ENCODE data around the gene ABCA13. TPM values are rescaled to one million over a fixed set of nuclear protein-coding genes. Genes with fewer than 3 reads are reported as not detected.
"Not testable (repeated sequence)": the region's sequence is repeated elsewhere in the genome, so short reads cannot be mapped to it uniquely, and the experiment has no call there.

Gene ABCA13, protein sequence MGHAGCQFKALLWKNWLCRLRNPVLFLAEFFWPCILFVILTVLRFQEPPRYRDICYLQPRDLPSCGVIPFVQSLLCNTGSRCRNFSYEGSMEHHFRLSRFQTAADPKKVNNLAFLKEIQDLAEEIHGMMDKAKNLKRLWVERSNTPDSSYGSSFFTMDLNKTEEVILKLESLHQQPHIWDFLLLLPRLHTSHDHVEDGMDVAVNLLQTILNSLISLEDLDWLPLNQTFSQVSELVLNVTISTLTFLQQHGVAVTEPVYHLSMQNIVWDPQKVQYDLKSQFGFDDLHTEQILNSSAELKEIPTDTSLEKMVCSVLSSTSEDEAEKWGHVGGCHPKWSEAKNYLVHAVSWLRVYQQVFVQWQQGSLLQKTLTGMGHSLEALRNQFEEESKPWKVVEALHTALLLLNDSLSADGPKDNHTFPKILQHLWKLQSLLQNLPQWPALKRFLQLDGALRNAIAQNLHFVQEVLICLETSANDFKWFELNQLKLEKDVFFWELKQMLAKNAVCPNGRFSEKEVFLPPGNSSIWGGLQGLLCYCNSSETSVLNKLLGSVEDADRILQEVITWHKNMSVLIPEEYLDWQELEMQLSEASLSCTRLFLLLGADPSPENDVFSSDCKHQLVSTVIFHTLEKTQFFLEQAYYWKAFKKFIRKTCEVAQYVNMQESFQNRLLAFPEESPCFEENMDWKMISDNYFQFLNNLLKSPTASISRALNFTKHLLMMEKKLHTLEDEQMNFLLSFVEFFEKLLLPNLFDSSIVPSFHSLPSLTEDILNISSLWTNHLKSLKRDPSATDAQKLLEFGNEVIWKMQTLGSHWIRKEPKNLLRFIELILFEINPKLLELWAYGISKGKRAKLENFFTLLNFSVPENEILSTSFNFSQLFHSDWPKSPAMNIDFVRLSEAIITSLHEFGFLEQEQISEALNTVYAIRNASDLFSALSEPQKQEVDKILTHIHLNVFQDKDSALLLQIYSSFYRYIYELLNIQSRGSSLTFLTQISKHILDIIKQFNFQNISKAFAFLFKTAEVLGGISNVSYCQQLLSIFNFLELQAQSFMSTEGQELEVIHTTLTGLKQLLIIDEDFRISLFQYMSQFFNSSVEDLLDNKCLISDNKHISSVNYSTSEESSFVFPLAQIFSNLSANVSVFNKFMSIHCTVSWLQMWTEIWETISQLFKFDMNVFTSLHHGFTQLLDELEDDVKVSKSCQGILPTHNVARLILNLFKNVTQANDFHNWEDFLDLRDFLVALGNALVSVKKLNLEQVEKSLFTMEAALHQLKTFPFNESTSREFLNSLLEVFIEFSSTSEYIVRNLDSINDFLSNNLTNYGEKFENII (N-terminal part only)
- polyA plus RNA-seq (2012; ENCODE audit: missing spikeins), result 0.13 TPM

DNA sequence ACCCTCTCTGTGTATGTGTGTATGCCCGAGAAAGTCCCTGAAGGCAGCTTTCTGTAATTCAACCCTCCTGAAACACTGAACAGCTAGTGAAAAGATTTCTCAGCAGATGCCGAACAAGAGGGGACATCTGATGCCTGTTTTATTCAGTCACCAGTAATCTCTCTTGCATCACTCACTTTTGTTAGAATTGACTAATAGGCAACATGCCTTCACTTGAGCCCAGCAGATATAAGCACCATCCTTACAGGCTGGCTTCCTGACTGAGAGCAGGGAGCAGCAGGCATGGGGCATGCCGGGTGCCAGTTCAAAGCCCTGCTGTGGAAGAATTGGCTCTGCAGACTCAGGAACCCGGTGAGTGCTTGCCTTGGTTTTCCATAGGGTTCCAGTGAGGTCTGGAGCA, at the start of gene ABCA13:
TSS of gene ABCA13 (plus strand) at position 257 of the 400 bp plus-strand sequence. CDS start at position 283, 26 bp downstream.
- DNase-seq (ENCODE audit: insufficient read length) (no peak), FAIRE-seq (no peak)
- no peak for TF ChIP-seq TAF1 (IDR thresholded peaks at IDR 0.05; ENCODE audit: borderline replicate concordance, low read depth, low read length)

DNA sequence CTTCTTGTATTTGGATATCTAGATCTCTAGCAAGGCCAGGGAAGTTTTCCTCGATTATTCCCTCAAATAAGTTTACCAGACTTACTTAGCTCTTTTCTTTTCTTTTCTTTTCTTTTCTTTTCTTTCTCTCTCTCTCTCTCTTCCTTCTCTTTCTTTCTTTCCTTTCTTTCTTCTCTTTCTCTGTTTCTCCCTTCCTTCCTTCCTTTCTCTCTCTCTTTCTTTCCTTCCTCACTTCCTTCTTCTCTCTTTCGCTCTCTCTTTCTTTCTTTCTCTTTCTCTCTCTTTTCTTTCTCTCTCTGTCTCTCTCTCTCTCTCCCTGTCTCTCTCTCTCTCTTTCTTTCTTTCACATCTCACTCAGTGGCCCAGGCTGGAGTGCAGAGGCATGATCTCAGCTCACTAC, 45.2 kb upstream of the ABCA13 start:
- DNase-seq (ENCODE audit: insufficient read length), result no peak
- no peak for FAIRE-seq
- TF ChIP-seq POLR2AphosphoS5 (IDR thresholded peaks at IDR 0.05; ENCODE audit: low read depth, low read length), result no peak
- TF ChIP-seq POLR2A (IDR thresholded peaks at IDR 0.05; ENCODE audit: low read depth, low read length), result no peak
- no peak for TF ChIP-seq TAF1 (IDR thresholded peaks at IDR 0.05; ENCODE audit: borderline replicate concordance, low read depth, low read length)

GRCh38 chr7:48130658-48131108, 40.6 kb upstream of the ABCA13 start:
- TF ChIP-seq POLR2A (IDR thresholded peaks at IDR 0.05; ENCODE audit: low read depth, low read length) (no peak), TAF1 (IDR thresholded peaks at IDR 0.05; ENCODE audit: borderline replicate concordance, low read depth, low read length) (no peak), POLR2AphosphoS5 (IDR thresholded peaks at IDR 0.05; ENCODE audit: low read depth, low read length) (no peak)
- FAIRE-seq (no peak), DNase-seq (ENCODE audit: insufficient read length) (no peak)

DNA sequence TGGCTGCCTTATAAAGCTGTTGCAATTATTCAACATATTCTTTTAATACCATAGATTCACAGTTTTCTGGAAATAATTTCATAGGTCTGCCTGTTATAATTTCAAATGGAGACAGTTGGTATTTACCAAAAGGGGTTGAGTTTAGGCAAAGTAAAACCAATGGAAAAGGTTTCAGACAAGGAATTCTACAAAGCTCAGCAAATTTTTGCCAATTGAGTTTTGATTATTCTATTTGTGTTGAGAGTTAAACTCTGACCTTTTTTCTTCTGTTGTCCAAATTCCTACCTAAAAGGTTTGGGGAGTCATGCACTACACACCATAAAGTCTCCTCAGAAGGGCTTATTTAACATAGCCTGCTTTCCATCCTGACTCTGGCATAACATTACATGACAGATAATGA, 38.5 kb upstream of the ABCA13 start:
- TF ChIP-seq POLR2A (IDR thresholded peaks at IDR 0.05; ENCODE audit: low read depth, low read length), result no peak
- TF ChIP-seq TAF1 (IDR thresholded peaks at IDR 0.05; ENCODE audit: borderline replicate concordance, low read depth, low read length), result no peak
- TF ChIP-seq POLR2AphosphoS5 (IDR thresholded peaks at IDR 0.05; ENCODE audit: low read depth, low read length), result no peak
- FAIRE-seq (no peak), DNase-seq (ENCODE audit: insufficient read length) (no peak)

- TF ChIP-seq POLR2A (IDR thresholded peaks at IDR 0.05; ENCODE audit: low read depth, low read length), result no peak
- TF ChIP-seq POLR2AphosphoS5 (IDR thresholded peaks at IDR 0.05; ENCODE audit: low read depth, low read length), result no peak
- TF ChIP-seq TAF1 (IDR thresholded peaks at IDR 0.05; ENCODE audit: borderline replicate concordance, low read depth, low read length), result no peak
- DNase-seq (ENCODE audit: insufficient read length) (no peak), FAIRE-seq (no peak)
Observed at GRCh38 chr7:48139459-48139858, 31.8 kb upstream of the ABCA13 start.

GRCh38 chr7:48140001-48140681, 31.1 kb upstream of the ABCA13 start:
- no peak for DNase-seq (ENCODE audit: insufficient read length)
- no peak for TF ChIP-seq TAF1 (IDR thresholded peaks at IDR 0.05; ENCODE audit: borderline replicate concordance, low read depth, low read length)
- TF ChIP-seq POLR2AphosphoS5 (IDR thresholded peaks at IDR 0.05; ENCODE audit: low read depth, low read length), result no peak
- TF ChIP-seq POLR2A (IDR thresholded peaks at IDR 0.05; ENCODE audit: low read depth, low read length), result no peak
- no peak for FAIRE-seq

GRCh38 chr7:48141521-48141920, 29.7 kb upstream of the ABCA13 start:
- TF ChIP-seq POLR2AphosphoS5 (IDR thresholded peaks at IDR 0.05; ENCODE audit: low read depth, low read length) (no peak), TAF1 (IDR thresholded peaks at IDR 0.05; ENCODE audit: borderline replicate concordance, low read depth, low read length) (no peak), POLR2A (IDR thresholded peaks at IDR 0.05; ENCODE audit: low read depth, low read length) (no peak)
- DNase-seq (ENCODE audit: insufficient read length) (no peak), FAIRE-seq (no peak)

DNA sequence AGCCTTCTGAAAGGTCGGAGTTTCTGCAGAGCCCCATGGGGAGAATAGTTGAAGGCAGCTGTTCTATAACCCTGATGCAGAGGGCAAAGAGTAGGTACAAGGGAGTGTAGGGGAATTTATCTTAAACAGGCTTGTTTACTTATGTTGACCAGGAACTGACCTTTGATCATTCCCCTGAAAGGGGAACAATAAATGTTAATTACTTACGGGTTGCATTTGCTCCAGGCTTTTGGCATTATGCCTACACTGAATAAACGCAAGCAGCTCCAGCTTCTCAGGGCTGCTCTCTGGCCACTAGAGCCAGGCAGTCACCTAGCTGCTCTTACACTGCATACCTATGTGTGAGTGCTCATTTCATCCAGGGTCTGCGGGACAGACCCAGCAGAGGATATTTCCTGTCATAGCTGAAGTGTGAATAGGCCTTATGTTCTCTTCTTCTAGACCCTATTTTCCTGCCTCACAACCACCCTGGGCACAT, 26.9 kb upstream of the ABCA13 start:
- no peak for DNase-seq (ENCODE audit: insufficient read length)
- TF ChIP-seq POLR2A (IDR thresholded peaks at IDR 0.05; ENCODE audit: low read depth, low read length) (no peak), TAF1 (IDR thresholded peaks at IDR 0.05; ENCODE audit: borderline replicate concordance, low read depth, low read length) (no peak), POLR2AphosphoS5 (IDR thresholded peaks at IDR 0.05; ENCODE audit: low read depth, low read length) (no peak)
- no peak for FAIRE-seq

DNA sequence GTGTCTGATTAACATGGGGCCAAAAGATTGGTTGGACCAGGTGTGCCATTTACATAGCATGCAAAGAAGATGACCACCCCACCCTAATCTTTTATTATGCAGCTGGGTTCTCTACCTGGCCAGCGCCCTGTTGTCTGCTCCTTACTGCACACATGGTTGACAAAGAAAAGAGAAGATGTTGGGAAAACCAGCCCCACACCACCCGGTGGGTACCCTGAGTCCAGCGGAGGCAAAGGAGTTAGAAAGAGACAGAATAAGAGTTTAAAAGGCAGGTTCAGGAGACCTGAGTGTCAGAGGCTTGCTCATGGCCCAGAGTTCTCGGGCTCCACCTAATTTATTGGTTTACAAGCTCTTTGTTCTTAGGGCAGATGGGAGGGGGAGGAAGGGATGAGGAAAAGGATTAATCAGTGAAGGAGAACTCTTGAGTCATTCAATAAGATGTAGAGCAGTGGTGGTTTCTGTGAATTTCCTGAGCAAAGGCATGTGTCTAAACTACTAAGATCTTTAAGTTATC, 24.1 kb upstream of the ABCA13 start:
- DNase-seq (ENCODE audit: insufficient read length) (no peak), FAIRE-seq (no peak)
- no peak for TF ChIP-seq POLR2A (IDR thresholded peaks at IDR 0.05; ENCODE audit: low read depth, low read length)
- no peak for TF ChIP-seq POLR2AphosphoS5 (IDR thresholded peaks at IDR 0.05; ENCODE audit: low read depth, low read length)
- no peak for TF ChIP-seq TAF1 (IDR thresholded peaks at IDR 0.05; ENCODE audit: borderline replicate concordance, low read depth, low read length)

DNA sequence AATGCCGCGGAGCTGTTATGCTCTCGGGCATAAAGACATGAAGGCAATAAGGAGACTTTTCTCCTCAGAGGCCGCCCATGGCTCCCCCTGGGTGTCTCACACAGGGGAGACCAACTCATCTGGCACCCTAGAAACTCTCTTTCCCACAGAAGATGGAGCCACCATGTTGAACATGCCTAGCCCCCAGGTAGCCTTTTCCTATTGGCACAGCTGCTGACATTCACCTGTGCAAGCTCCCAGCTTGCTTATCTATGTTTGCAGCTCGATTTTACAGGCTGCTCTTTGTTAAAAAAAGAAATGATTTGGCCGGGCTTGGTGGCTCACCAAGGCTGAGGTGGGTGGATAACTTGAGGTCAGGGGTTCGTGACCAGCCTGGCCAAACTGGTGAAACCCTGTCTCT, 23.6 kb upstream of the ABCA13 start:
- not testable (repeated sequence) for DNase-seq (ENCODE audit: insufficient read length); FAIRE-seq

Measured in GM12892 (cell line).